Hematopoietic multipotent progenitor cell treated with erythropoietin and hydrocortisone succinate and interleukin-3 and kit ligand, for 8 days (in vitro differentiated cells): Measurements from ENCODE around the gene KCNK6.
A peak's percentile ranks its signal among the peaks of the same experiment; 100 is the strongest.

Source experiments
- DNase-seq: peaks from one replicate; pipeline ENCODE4 v3.0.0-alpha.2; 2015

Gene KCNK6

GRCh38 chr19:38319421-38320258 lies at the start of gene KCNK6:
KCNK6 (plus strand) TSS chr19:38319845; CDS start chr19:38319951, 106 bp downstream.
- DNase-seq, result peak; percentile 27

- DNase-seq, result peak; percentile 88
Observed at GRCh38 chr19:38270587-38271167, 49.0 kb upstream of the KCNK6 start.

GRCh38 chr19:38273499-38273898 lies 46.1 kb upstream of the KCNK6 start:
- peak; percentile 21 for DNase-seq

GRCh38 chr19:38274739-38275138 lies 44.9 kb upstream of the KCNK6 start:
- DNase-seq, result peak; percentile 25

- DNase-seq, result no peak
Observed at GRCh38 chr19:38276942-38277517, 42.6 kb upstream of the KCNK6 start.

- DNase-seq, result no peak
Observed at GRCh38 chr19:38277549-38277948, 42.1 kb upstream of the KCNK6 start.

- DNase-seq, result no peak
Observed at GRCh38 chr19:38277969-38278680, 41.5 kb upstream of the KCNK6 start.

- no peak for DNase-seq
Observed at GRCh38 chr19:38278751-38279150, 40.9 kb upstream of the KCNK6 start.

- DNase-seq, result no peak
Observed at GRCh38 chr19:38280030-38280921, 39.4 kb upstream of the KCNK6 start.

- peak; percentile 74 for DNase-seq
Observed at GRCh38 chr19:38281811-38282566, 37.7 kb upstream of the KCNK6 start.

- DNase-seq, result no peak
Observed at GRCh38 chr19:38283271-38283670, 36.4 kb upstream of the KCNK6 start.

- no peak for DNase-seq
Observed at GRCh38 chr19:38284422-38284821, 35.2 kb upstream of the KCNK6 start.

GRCh38 chr19:38285567-38285966 lies 34.1 kb upstream of the KCNK6 start:
- DNase-seq, result no peak

GRCh38 chr19:38287604-38288003 lies 32.0 kb upstream of the KCNK6 start:
- DNase-seq, result no peak

GRCh38 chr19:38288123-38288855 lies 31.4 kb upstream of the KCNK6 start:
- no peak for DNase-seq

- no peak for DNase-seq
Observed at GRCh38 chr19:38289955-38290354, 29.7 kb upstream of the KCNK6 start.

- peak; percentile 67 for DNase-seq
Observed at GRCh38 chr19:38290631-38291147, 29.0 kb upstream of the KCNK6 start.

- DNase-seq, result no peak
Observed at GRCh38 chr19:38291855-38292254, 27.8 kb upstream of the KCNK6 start.

- no peak for DNase-seq
Observed at GRCh38 chr19:38293281-38293680, 26.4 kb upstream of the KCNK6 start.

- no peak for DNase-seq
Observed at GRCh38 chr19:38294090-38294489, 25.6 kb upstream of the KCNK6 start.
